HG03442 (cell line): ENCODE data around the gene LRRC8C.
"Not testable (repeated sequence)": the region's sequence is repeated elsewhere in the genome, so short reads cannot be mapped to it uniquely, and the experiment has no call there.

Experiments
- ATAC-seq: cut with Tn5 transposase; IDR thresholded peaks from one replicate; pipeline ENCODE4 v1.9.1; 2021; ENCODE audit warnings: mild to moderate bottlenecking, moderate library complexity; ENCODE audit not compliant: unreplicated experiment

Gene LRRC8C

GRCh38 chr1:89607586-89608318 lies 25.2 kb upstream of the LRRC8C start:
- ATAC-seq = no peak

DNA sequence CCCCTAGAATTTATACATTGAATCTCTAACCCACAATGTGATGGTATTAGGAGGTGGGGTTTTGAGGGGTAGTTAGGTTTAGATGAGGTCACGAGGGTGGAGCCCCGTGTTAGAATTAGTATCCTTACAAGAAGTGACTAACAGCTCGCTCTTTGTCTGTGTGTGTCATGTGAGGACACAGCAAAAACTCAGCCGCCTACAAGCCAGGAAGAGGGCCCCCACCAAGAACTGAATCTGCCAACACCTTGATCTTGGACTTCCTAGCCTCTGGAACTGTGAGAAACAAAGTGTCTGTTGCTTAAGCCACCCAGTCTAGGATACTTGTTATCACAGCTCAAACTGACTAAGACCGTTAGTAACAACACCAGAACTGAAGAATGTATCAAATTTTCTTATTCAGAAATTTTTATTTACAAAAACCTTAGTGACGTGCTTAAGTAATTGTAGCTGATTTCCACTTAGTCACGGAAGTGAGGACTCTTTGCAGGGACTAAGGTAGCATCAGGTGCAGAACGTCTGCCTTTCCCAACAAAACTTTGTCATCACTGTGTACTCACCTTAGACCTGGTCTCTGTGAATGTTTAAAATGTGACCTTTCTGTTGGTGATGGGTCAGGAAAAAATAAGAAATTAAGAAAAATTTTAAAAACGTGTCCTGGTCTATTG lies 24.5 kb upstream of the LRRC8C start:
- ATAC-seq = no peak

DNA sequence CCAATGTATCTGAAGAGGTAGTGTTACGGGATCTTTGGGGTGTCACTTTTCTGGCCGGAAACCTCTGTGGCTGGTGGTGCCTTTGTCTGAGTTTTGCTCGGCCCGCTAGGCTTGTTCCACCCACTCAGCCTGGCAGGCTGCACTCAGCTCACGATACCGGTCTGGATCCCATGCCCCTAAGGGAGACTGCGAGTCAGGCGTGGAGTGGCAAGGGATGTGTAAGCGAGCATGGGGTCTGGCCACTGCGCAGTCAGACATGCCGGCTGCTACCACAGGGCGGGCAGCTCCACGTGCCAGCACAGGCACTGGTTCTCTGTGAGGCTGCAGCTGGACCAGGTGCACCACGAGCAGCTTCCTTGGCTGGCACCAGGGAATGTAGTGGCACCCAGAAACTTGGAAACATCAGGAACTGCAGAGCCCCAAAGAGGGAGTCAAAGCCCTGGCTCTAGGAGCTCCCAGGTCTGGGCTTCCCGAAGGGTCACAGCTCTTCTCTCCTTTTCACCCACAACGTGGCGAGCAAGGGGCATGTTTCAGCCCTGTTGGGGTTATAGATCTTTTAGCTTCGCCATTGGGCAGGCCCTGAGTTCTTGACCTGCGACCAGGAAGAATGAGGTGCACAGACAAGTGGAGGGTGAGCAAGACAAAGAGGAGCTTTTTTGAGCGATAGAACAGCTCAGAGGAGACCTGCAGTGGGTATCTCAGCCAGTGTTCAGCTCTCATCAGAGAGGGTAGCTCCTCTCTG lies 23.8 kb upstream of the LRRC8C start:
- no peak for ATAC-seq

DNA sequence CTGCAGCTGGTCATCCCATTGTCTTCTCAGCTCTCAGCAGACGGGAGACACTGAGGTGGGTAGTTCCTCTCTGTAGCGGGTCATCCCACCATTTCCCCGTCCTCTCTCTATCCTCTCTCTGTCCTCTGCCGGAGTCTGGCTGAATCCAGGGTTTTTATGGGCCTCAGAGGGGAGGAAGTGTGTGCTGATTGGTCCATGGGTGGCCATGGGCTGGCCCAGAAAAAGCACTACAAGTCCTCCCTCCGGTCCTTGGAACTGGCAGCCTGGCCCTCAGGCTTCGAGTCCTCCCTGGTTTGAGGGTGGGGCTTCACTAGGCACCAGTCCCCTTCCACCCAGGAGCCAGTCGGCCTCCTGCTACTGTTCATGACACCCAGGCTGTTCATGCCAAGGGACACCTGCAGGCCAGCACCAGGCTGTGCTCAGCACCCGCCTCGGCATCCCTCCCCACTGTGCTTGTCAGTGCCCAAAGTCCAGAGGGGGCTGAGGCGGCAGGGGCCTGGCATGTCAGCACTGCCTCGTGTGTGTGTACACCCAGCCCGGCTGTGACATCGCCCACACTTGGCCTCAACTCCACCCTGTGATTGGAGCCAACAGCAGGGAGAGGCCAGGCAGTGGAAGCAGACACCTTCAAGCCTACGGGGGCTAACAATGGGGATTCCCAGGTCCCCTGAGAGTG lies 23.0 kb upstream of the LRRC8C start:
- no peak for ATAC-seq

GRCh38 chr1:89610457-89611011 lies 22.4 kb upstream of the LRRC8C start:
- ATAC-seq = no peak

DNA sequence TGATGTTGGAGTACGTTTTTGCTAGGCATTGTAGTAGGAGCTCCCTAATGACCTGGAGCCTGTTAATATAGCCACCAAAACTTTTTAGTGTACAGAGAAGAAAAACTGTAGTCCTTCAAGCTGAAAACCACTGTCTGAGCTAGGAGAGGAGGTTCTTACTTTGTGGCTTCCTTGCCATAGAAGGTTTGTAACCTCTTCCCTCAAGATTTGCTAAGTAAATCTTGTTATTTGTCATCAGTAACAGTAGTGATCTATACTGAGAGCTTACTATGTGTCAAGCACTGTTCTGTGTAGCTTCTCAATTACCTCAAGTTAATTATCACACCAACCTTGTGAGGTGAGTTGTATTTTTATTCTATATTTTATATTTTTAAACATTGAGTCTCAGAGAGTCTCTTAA lies 21.2 kb upstream of the LRRC8C start:
- ATAC-seq = peak; percentile 97

DNA sequence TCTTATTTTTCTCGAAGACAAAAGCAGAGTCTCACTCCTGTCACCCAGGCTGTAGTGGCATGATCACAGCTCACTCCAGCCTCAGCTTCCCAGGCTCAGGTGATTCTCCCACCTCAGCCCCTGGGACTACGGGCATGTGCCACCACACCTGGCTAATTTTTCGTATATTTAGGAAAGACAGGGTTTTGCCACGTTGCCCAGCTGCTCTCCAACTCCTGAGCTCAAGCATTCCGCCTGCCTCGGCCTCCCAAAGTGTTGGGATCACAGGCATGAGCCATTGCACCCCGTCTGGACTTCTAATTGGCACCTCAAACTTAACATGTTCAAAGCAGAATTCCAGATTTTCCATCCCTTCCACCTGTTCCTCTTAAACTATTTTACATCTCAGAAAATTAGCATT lies 19.0 kb upstream of the LRRC8C start:
- ATAC-seq = no peak

GRCh38 chr1:89615676-89616598 lies 17.0 kb upstream of the LRRC8C start:
- no peak for ATAC-seq

GRCh38 chr1:89616844-89617627 lies 15.9 kb upstream of the LRRC8C start:
- no peak for ATAC-seq

DNA sequence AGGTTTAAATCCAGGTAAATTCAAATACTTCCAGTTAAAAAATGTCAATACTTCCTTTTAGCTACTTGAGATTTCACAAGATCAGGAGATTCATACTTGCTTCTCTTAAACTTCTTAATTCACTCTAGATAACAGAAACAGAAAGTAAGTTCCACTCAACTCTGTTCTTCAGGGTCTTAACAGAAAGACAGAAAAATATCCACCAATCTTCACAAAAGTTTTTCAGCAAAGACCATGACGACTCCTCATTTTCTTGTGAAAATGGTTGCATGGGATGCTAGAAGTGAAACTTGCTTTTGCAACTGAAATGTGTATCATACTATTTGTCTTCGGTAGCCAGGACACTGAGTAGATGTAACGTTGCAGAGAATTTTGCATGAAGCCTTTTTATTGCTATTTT lies 12.3 kb upstream of the LRRC8C start:
- no peak for ATAC-seq

DNA sequence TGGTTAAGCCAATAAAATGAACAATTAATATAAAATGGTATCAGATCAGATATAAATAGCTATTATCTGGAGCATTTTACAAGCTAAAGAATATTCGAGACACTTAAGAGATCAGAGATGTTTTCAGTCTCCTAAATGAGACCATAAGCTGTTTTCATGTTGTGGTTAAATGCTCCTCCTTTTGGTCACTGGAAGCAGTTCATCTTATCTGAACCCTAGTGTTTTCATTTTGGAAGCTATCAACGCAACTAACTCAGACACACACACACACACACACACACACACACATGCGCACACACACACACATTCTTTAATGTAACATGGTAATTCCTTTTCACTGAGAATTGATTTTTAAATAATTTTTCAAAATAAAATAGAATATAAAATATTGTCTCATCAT lies 10.0 kb upstream of the LRRC8C start:
- ATAC-seq = no peak

DNA sequence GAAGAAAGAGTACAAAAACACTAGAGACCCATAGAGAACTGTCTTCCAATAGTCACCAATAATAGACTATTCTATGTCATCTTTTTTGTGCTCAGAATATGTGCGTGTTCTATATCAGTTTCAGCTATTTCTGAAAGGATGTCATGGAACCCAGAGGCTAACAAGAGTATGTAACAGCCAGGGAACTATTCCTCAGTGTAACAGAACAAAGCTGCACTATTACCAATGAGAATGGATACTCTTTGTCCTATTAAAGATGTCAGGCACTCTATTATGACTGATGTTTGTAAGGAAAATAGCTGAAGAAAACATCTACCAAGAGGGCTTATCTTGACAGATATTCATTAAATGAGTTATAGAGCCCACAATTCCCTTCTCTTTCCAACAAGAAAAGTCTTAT lies 8.6 kb upstream of the LRRC8C start:
- no peak for ATAC-seq

DNA sequence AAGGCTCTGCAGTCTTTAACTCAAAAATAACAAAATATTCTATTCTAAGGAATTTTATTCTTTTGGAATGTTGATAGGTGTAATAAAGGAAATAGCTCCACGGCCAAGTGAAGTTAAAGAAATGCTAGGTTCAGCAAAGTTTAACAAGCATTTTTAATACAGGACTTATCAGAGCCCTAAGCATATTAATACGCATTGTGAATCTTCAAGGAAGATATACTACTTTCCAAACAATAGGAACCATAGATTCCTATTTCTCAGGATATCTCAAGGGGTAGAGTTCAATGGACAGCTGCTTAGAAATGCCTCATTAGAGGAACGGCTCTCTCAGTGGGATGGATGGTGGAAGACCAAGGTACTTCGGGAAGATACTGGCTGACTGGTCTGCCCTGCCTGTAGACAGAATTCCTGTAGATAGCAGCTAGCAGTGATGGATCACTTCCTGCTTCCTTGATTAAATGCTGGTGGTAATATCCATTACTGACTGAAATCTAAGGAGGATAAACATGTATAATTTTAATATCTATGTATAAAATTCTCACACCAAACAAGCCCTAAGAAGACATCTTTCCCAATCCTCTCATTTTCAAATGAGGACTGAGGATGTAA lies 8.1 kb upstream of the LRRC8C start:
- ATAC-seq = no peak

GRCh38 chr1:89627596-89627962 lies 5.3 kb upstream of the LRRC8C start:
- ATAC-seq = no peak

- ATAC-seq = no peak
Measured at GRCh38 chr1:89629146-89629545, 3.8 kb upstream of the LRRC8C start.

DNA sequence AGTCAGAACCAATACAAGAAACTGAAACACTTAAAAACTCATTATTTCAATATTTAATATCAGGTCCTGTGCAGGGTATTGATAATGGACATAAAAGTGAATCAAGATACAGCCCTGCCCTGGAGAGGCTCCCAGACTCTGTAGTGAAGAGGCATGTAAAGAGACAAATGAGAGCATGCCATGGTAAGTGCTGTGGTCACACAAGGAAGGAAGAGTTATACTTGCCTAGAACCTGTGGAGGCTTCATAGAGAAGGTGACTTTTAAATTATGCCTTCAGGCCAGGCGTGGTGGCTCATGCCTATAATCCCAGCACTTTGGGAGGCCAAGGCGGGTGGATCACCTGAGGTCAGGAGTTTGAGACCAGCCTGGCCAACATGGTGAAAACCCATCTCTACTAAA lies 3.3 kb upstream of the LRRC8C start:
- not testable (repeated sequence) for ATAC-seq

DNA sequence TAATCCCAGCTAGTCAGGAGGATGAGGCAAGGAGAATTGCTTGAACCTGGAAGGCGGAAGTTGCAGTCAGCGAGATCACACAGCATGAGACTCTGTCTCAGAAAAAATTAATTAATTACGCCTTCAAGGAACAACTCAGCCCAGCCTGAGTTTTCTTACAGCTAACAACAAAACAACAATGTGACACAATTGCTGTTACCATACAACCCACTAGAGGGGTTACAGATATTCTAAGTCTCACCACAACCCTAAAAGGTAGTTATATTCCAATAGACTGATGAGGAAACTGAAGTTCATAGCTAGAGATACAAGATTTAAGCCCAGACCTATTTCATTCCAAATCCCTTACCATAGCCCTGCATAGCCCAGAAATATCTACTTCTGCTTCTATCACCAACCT lies 2.9 kb upstream of the LRRC8C start:
- ATAC-seq = no peak

DNA sequence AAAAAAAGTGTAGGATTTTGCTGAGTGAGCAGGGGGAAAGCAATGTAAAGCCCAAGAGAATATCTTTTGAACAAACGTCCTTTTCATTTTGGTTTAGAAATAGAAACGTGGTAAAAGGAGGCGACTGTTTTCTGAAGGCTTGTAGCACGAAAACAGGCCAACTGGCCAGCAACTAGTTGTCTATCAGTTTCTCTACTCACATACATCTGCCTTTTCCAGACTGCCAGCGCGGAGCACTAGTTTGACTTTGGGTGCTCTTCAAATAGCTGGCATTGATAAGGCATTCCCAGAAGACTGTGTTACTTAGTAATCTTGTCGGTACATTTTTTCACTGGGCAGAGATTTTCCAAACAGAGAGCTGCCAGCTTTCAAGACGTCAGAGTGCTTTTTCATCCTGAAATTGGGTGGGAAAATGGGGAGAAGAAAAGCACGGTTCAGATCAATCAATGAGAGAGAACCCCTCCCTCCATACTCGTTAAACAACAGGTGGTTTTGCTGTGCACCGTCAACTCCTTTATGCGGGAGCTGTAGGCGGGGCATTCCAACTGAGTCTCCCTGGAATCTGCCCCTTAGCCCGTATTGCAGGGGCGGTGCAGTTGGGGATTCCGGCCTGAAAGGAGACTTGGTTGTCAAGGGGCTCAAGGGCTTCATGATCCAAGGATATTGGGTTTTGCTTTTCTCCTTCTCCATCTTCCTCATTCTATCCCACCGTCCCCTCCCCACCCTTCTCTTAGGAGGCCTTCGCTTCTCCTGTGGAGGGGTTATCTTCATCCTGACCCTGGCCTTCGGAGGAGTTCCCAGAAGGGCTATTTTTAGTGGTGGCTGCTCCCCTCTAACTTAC lies 884 bp upstream of the LRRC8C start:
- no peak for ATAC-seq
